Measurements from ENCODE around the gene LSM12.

The LSM12 gene

DNA sequence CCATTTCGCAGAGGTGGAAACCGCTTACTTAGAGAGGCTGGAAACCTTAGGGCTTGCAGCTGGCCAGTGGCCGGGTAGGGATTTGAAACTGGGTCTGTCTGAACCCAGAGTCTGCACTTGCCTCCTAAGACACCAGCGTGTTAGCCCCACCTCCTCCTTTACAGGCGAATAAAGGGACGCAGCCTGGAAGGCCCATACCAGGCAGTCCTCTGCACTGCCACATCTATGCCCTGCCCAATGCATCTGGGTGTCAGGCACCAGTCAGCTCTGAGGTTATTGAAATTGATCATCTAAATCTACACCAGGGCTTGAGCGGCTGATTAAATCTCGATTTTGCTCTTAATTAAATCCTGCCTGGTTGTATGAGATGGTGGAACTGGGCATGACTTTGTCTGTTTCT lies 82.0 kb downstream of the LSM12 start:
- Histone ChIP-seq H3K9me3 (replicated peaks; ENCODE audit: insufficient read depth, low read length) (no peaks in the 10 kb centered on the region), H3K79me2 (ENCODE audit: low read length) (no peaks in the 10 kb centered on the region), H3F3A (ENCODE audit: insufficient read depth, low read length) (no peaks in the 10 kb centered on the region), H3K4me2 (ENCODE audit: low read depth, low read length) (no peak overlapping the region), H3K9ac (ENCODE audit: low read length) (no peak overlapping the region), H3K9me2 (replicated peaks; ENCODE audit: insufficient read depth, low read length) (no peaks in the 10 kb centered on the region), H3K27ac (ENCODE audit: low read length) (no peak overlapping the region), H3K4me3 (ENCODE audit: low read length) (no peak overlapping the region), H4K20me1 (ENCODE audit: insufficient read depth, low read length) (no peaks in the 10 kb centered on the region), H2AFZ (ENCODE audit: low read length) (no peak overlapping the region), H3K36me3 (replicated peaks; ENCODE audit: insufficient read depth, low read length) (no peaks in the 10 kb centered on the region), H3K27me3 (replicated peaks; ENCODE audit: insufficient read depth, low read length) (no peaks in the 10 kb centered on the region), H3K4me1 (ENCODE audit: low read length) (peaks cover 13% of the 10 kb centered on the region)
- no peak for DNase-seq
- no peak for TF ChIP-seq EZH2phosphoT487 (IDR thresholded peaks at IDR 0.05; ENCODE audit: low read length)
- TF ChIP-seq CTCF (IDR thresholded peaks at IDR 0.05; ENCODE audit: low read length), result no peak
- TF ChIP-seq EZH2 (optimal IDR thresholded peaks at IDR 0.05; ENCODE audit: low read depth, low read length), result no peak
